Measurements from ENCODE around the gene CD6.

The CD6 gene

DNA sequence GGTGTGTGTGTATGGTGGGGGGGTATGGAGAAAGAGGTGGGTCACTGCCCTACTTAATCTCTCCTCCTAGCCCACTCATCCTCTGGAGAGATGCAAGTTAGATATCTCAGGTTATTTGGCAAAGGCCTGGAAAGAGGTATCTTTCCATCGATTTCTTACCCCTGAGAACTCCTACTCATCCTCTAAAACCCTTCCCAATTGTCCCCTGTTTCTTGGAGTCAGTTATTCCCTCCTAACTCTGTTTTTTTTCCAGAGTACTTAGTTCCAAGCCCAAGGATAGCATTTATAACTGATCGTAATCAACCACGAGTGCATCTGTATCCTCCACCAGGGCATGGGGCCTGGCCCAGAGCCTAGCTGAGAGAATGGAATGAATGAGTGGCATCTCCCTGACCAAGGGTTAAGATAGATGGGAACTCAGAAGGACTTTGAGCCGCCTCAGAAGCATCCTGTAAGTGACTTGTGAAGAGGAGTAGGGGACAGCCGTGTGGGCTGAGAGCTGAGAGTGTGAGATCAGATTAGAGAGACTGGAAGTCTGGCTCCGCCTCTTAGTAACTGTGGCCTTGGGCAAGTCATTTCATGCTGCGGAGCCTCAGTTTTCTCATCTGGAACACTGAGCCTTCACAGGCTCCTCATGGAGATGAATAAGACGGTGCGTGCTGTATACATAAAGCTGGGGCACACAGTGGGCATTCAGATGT, 16.2 kb downstream of the CD6 start:
- no peak for DNase-seq

DNA sequence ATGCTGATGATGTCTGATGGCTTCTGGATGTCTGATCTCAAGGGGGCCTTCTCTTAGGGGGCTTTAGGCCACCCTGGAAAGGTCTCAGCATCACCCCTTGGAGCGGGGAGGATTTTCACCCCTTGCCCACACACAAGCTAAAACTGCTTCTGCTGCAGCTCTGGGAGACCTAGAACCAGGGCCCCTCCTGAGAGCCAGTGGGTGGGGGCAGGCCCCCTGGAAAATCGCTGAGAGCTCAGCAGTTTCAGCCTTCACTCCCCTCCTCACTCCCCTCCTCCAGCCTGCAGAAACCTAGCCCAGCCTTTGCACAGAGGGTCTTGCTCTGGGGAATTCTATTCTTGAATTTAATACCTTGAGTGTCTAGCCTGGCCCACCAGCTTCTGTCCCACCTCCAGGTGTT, 17.2 kb downstream of the CD6 start:
- DNase-seq: no peak

DNA sequence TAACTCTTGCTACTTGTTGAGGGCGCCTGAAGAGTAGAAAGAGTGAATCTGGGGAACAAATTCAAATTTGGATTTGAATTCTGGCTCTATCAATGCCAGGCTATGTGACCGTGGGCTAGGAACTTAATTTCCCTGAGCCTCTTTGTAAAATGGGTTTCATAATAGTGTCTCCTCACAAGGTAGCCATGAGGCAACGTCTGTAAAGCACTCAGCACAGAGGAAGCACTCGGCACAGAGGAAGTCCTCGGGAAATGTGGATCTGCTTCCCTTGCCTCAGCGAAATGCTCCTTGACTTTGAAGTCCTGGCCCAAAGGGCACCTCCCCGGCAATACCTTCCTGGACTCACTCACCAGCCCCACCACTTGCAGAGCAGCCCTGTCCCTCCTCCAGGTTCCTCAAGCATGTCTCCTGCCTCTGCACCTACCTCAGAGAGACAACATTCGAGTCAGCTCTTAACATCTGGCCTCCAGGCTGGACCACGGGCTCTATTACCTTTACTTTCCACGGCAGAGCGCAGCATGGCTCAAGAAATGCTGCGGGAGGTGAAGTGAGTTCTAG, 17.7 kb downstream of the CD6 start:
- no peak for DNase-seq

DNA sequence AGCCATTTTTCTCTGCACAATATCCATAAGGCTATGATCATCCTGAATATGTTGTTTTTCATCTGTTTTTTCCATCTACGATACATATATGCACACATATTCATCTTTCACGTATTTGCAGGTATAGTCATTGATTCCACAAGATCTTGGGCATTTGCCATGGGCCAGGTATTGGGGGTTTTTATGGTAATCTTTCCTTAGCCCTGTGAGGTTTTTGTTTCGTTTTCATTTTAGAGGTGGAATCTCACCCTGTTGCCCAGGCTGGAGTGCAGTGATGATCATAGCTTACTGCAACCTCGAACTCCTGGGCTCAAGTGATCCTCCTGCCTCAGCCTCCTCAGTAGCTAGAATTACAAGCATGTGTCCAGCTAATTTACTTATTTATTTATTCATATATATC, 20.0 kb downstream of the CD6 start:
- DNase-seq: no peak

DNA sequence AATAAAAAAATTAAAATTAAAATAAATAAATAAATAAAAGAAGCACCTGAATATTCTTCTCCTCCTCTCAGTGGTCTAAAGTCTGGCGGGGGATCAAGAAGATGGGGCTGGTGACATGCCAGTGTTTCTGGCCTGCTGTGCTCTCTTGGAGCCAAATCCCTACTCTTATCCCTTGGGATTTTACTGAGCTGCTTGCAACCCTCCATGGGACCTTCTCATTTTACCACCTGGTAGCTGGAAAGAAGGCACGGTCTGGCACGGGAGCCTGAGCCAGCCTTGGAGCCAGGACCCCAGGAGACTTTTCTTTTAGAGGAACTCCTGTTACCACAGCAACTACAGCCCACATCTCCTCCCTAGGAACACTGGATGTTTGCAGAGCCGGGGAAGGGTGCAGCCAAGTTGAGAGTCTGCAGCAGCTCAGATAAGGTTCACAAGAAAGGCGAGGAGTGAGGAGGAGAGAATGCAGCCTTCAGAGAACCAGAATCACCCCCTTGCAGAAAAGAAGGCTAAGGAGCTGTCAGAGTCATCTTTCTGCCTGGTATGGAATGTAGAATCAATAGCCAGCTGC, 21.4 kb downstream of the CD6 start:
- DNase-seq: no peak

DNA sequence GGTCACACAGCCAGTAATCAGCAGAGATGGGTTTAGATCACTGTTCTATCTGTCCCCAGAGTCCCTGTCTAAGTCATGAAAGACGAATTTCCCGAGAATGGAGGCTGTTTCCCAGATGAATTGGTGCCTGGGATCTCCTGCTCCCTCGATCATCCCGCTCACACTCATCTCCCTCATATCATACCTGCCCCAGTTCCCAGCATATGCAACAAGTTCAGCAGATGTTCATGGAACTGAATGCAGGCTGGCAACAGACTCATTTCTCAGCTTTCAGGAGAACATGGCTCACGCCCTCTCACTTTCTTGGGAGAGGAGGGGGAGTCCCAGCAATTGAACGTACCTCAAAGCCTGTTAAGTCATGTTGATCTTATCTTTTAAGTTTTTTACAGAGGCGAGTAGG, 22.1 kb downstream of the CD6 start:
- DNase-seq: no peak

DNA sequence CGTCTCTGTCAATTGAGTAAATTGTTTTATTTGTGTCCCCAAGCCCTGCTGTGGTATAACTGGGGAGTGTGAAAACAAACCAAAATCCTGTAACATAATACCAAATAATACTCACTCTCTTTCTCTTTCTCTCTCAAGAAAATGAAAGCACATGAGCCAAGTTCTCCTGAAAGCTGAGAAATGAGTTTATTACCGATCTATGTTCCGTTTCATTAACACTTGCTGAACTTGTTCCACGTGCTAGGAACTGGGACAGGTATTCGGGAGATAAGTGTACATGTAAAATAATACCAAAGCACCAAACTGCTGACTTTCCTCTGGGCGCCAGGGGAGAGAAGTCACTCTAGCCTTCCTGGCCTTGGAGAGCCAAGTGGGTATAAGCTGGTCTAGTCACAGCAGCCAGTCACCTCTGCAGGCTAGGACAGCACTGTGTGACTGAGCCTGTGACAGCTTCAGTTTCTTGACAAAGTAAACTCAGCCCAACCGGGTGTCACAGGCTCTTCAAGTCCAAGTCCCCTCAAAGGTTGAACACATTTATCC, 23.1 kb downstream of the CD6 start:
- no peak for DNase-seq

DNA sequence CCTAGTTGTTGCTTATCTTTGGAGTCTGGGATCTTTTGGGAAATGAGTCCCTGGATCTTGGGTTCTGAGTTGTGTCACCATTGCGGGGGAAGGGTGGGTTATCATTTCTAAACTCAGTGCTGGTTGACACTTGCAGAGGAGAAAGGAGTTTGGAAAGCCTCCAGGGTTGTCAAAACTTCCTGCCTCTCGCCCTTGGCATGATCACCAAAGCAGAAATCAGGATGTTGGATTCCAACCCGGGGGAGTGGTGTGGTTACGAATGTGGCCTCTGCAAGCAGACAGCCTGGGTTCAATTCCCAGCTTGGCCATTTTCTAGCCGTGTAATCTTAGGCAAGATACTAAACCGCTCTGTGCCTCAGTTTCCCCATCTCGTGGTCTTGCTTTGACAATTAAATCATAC, 24.3 kb downstream of the CD6 start:
- no peak for DNase-seq

DNA sequence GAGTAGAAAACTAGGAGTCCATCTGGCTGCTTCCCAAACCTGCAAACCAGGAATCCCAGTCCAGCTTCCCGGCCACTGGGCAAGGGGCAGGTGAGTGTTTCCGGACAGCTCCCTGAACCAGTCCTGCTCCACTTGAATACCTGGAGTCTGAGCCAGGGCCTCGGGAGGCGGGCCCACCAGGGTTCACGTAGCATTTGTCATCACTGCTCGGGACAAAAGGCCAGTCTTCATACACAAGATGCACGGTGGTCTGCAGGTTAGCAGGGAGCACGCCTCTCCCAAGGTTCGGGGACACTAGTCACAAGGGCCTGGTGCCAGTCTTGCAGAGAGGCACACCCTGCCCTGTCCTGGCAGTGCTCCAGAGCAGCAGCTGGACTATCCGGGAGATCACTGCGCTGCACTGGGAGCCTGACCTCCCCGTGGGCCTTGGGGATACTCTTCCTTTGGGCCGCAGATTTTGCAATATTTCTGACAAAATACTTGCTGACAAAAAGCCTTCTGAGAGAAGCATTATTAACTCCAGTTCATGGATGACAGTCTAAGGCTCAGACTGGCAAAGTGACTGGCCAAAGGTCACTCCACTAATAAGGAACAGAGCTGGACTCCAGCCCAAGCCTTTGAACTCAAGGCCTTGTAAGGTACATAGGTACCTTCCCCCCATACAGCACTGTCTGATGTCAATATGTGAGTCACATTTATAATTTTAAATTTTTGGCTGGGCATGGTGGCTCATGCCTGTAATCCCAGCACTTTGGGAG, 25.1 kb downstream of the CD6 start:
- DNase-seq: no peak

DNA sequence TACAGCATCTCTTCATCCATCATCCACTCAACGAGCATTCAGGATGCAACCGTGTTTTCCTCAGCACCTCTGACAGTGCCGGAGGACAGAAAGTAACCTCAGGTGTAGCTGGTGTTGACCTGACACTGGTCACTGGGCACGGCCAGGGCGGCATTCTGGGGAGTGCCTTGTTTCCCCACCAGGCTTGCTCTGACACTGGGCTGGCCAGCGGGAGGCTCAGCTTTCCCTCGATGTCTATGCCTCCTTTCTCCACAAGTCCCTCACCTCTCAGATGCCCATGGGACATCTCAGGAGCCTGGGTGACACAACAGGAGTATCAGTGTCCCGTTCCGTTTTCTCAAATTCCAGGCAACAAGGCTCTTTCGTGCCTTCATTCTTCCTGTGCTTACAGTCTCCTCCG, 28.9 kb downstream of the CD6 start:
- no peak for DNase-seq

DNA sequence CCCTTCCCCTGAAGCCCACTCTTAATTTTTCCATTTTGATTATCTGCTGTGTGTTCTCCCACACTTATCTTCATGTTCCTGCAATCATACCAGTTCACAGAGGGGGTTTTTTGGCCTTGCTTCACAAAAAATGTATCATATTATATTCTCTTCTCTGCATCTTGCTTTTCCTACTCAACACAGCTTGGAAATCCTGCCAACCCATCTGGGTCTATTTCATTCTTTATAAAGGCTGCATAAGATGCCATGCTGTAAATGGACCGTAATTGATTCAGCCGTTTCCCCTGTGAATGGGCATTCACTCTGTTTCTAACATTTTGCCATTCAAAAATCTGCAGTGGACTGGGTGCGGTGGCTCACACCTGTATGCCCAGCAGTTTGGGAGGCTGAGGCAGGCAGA, 30.5 kb downstream of the CD6 start:
- no peak for DNase-seq

DNA sequence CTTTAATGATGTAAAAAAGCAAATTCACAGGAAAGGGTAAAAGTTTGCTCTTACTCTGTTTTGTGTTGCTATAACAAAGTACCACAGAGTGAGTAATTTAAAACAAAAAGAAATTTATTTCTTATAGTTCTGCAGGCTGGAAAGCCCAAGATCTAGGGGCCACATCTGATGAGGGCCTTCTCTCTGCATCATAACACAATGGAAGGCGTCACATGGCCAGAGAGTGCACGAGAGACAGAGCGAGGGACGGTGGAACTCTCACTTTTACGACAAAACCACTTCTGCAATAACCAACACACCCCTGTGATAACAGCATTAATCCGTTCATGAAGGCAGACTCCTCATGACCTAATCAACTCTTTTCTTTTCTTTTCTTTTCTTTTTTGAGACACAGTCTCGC, 31.1 kb downstream of the CD6 start:
- no peak for DNase-seq

DNA sequence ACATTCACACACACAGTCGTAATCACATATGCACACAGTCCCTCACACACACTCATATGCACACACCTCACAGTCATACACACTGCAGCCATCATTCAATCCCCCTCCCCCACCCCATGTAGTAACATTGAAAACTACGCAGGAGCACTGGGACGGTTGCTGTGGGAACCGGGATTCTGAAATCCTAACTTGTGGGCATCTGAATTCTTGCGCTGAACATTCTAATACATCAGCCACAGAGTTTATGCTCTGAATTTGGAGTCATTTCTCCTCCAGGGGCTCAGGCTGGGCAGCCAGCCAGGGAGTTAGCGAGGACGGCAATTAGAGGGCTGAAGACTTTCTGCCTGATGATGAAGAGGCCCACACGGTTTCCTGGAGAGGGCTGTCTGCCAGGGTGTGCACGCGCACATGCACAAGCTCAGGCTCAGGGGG, 32.7 kb downstream of the CD6 start:
- DNase-seq: no peak

DNA sequence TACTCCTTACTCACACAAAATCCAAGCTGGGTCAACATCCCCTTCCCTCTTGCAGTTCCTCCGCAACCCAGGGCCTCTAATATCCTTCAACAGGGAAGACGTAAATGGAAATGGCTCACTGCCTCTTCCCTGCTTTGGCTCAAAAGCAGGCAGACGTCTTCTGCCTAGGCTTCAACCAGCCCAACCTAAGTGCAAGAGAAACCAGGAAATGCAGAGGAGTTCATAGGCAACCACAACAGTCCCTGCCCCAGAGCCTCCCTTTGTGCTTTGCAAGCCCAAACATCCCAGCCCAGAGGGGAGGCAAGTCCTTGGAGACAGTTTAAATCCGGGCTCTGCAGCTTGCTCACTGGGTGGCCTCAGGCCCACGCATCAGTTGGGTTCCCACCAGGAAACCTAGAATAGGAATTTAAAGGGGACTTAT, 33.3 kb downstream of the CD6 start:
- DNase-seq: no peak

DNA sequence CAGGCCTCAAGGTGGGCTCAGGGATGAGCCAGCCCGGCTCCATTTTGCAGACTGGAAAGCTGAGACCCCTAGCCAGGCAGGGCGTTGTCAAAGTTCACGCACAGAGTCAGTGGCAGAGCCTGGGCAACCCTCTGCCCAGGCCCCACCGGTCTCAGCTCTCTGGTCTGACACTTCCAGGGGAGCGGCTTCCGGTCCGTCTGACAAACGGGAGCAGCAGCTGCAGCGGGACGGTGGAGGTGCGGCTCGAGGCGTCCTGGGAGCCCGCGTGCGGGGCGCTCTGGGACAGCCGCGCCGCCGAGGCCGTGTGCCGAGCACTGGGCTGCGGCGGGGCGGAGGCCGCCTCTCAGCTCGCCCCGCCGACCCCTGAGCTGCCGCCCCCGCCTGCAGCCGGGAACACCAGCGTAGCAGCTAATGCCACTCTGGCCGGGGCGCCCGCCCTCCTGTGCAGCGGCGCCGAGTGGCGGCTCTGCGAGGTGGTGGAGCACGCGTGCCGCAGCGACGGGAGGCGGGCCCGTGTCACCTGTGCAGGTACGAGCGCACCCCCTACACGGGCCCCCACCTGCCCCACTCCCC, 36.0 kb downstream of the CD6 start:
- DNase-seq: no peak

DNA sequence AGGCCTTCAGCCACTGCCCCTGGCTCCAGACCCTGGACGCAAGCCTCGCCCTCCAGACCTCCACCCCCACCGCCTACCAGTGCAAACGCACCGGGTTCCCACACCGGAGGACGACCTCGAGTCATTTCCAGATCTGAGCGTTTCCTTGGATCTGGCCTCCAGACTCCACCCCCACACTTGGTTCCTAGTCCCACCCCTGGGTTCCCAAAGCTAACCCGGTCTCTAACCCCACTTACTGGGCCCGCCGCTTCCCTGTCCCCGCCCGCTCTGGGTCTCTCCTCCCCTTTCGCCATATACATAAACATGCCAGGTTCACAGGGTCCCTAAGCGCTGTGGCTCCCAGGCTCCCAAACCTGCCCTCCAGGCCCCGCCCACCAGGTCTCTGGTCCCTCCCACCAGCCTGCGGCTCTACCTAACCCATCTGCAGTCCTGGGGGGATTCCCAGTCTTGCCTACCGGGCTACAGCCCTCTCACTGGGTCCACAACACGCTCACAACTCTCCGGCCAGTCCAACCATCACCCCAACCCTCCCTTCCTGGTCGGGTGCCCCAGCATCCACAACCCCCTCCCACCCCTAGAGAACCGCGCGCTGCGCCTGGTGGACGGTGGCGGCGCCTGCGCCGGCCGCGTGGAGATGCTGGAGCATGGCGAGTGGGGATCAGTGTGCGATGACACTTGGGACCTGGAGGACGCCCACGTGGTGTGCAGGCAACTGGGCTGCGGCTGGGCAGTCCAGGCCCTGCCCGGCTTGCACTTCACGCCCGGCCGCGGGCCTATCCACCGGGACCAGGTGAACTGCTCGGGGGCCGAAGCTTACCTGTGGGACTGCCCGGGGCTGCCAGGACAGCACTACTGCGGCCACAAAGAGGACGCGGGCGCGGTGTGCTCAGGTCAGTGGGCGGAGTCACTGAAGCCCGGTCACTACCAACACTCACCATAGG, 36.7 kb downstream of the CD6 start:
- no peak for DNase-seq

DNA sequence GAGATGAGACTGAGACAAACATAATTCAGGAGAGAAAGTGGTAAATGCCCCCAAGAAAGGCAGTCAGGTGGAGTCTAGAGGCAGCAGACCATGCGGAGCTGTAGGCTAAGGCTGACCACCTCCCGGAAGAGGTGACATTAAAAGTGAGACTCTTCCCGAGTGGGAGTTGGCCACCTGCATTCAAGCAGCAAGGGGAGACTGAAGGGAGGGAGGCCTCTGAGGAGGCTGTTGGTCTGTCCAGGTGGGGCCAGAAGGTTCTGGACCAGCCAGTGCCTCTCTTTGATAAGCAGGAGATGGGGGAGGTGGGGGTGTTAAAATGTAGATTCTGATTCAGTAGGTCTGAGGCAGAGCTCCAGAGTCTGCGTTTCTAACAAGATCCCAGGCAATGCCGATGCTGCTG, 37.5 kb downstream of the CD6 start:
- no peak for DNase-seq

DNA sequence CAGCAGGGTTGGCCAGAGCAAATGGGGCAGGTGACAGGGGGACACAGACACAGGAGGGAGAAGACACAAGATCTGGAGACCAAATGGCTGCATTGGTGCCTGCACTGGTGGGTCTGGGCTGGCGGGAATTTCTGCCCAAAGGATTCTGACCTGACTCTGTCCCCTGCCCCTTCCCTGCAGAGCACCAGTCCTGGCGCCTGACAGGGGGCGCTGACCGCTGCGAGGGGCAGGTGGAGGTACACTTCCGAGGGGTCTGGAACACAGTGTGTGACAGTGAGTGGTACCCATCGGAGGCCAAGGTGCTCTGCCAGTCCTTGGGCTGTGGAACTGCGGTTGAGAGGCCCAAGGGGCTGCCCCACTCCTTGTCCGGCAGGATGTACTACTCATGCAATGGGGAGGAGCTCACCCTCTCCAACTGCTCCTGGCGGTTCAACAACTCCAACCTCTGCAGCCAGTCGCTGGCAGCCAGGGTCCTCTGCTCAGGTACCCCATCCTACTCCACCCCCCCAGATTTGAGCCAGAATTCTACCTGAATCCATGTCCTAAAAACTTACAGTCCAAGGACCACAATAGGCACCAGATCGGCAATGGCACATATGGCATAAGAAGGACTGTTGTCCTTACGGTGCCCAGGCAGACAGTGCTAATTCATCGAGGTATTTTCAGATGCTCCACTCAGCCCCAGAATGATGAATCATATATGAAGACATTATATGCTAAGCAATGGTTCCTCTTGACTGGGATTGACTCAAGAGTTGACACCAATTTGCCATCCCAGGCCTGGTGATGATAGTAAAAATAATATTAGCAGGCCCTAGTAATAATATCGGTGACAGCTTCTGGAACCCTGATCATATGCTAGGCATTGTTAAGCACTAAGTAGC, 38.2 kb downstream of the CD6 start:
- DNase-seq: no peak

DNA sequence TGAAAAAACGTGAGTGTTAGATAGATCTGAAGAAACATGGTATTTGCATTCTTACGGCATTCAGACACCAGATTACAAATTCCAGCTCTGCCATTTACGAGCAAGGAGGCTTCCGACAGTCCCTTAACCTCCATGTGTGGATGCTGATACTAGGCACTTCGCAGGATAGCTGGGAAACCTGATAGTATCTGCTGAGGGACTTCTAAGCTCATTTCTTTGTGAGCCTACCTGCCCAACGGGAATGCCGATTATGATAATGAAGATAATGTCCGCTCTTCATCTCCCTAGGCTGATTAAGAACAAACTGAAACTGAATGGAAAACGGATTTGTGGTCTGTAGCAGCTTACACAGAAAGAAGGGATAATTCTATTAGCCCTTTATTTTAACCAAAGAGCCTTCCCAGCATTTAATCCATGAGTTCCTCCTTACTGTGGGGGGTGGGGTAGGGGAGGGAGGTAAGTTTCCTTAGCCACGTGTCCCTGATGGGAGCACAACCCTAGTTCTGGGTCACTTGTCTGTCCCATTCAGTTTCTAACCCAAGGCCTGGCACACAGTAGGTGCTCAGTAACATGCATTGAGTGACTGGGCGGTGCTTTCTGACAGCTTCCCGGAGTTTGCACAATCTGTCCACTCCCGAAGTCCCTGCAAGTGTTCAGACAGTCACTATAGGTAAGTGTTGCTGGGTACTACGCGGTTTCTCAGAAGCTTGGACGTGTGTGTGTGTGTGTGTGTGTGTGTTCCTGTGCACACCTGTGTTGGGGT, 39.2 kb downstream of the CD6 start:
- DNase-seq: no peak

DNA sequence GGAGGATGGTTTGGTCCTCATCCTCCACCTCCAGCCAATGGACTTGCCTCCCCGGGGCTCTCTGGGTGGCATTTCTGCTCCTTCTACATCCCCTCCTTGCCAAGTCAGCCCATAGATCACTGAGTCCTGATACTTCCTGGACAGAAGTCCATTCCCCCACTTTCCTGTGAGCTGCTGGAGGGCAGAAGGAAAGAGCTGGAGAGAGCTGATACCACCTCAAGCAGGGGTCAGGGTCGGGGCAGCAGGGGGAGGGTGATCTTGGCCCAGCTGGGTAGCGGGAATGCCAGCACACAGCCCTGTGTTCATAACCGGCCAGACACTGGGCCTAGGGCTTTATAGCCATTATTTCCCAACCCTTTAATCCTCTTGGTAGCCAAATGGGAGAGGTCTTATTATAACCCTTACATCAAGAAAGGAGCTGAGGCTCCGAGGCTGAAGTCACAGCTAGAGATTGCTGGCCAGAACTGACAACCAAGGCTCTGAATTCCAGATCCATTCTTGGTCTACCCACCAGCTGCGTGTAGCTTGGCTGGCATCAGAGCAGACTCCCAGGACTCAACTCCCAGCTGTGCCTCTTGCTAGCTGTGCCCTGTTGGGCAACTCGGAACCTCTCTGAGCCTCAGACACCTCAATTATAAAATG, 39.9 kb downstream of the CD6 start:
- no peak for DNase-seq
